Measurements from ENCODE around the gene MYH6. TPM values are rescaled to one million over a fixed set of nuclear protein-coding genes. Genes with fewer than 3 reads are reported as not detected.

Gene MYH6
- total RNA-seq, 4 donors from 2014 or later = not detected

GRCh38 chr14:23449314-23449713 lies 41.2 kb upstream of the MYH6 start:
- peaks cover 0 to 26% (median 6%) of the 10 kb centered on the region in 3 donors for H3K4me1 ChIP-seq
- TF ChIP-seq CTCF (IDR thresholded peaks at IDR 0.05) = no peak
- no peak for TF ChIP-seq POLR2A (IDR thresholded peaks at IDR 0.05)
- intact Hi-C loops (cut with DNase I) = no loop called here
- WGBS, 2 donors = 50 to 57% methylated on average over 1 of the region's 1 CpG
- no peak overlapping the region for H3K4me3 ChIP-seq
- H3K27ac ChIP-seq = no peak overlapping the region
- peaks cover 0 to 18% (median 0%) of the 10 kb centered on the region in 4 donors for H3K27me3 ChIP-seq
- no peaks in the 10 kb centered on the region for H3K9me3 ChIP-seq
- no peak for DNase-seq
- no peaks in the 10 kb centered on the region for H3K36me3 ChIP-seq

- no peak for DNase-seq
- no peak for TF ChIP-seq POLR2A (IDR thresholded peaks at IDR 0.05)
- TF ChIP-seq CTCF (IDR thresholded peaks at IDR 0.05) = no peak
- WGBS, 2 donors = 82 to 85% methylated on average over 7 of the region's 7 CpGs
- Histone ChIP-seq H3K4me3 (no peak overlapping the region), H3K36me3 (no peaks in the 10 kb centered on the region), H3K27me3 (peaks cover 0 to 11% (median 0%) of the 10 kb centered on the region in 4 donors), H3K27ac (peak overlapping the region in 3 of 4 donors; percentile 28 to 44 (median 43)), H3K9me3 (no peaks in the 10 kb centered on the region), H3K4me1 (peaks cover 0 to 23% (median 6%) of the 10 kb centered on the region in 3 donors)
- intact Hi-C loops (cut with DNase I) = no loop called here
Observed at GRCh38 chr14:23447361-23448350, 39.6 kb upstream of the MYH6 start.

DNA sequence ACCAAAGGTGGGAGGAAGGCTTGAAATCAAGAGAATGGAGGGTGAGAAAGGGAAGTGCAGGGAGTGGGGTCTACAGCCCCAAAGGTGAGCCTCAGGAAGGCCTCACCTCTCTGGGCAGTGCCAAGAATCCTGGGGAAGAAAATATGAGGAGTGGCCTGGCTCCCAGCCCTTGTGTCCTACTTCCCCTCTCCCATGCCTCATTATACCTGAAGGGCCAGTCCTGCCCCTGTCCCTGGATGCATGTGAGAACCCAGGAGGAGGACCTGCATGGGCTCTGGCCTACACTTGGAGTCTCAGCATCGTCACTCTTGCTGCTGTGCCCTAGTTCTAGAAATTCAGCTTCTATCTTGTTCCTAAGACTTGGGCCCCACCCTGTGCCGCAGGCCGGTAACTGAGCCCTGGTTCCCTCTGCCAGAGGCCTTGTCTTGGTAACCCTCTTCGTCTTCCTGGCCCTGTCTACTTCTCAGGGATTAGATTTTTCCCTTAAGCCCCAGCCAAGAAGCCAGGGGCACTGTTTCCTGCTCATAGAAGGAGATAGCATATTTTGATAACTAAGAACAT lies 38.3 kb upstream of the MYH6 start:
- Histone ChIP-seq H3K27me3 (peaks cover 0 to 4% (median 0%) of the 10 kb centered on the region in 4 donors), H3K4me3 (no peak overlapping the region), H3K9me3 (no peaks in the 10 kb centered on the region), H3K4me1 (peaks cover 0 to 23% (median 6%) of the 10 kb centered on the region in 3 donors), H3K36me3 (no peaks in the 10 kb centered on the region), H3K27ac (peak overlapping the region in 3 of 4 donors; percentile 28 to 44 (median 43))
- no peak for DNase-seq
- intact Hi-C loops (cut with DNase I) = no loop called here
- TF ChIP-seq POLR2A (IDR thresholded peaks at IDR 0.05) (no peak), CTCF (IDR thresholded peaks at IDR 0.05) (no peak)
- 28 to 41% methylated on average over 4 of the region's 4 CpGs for WGBS, 2 donors

DNA sequence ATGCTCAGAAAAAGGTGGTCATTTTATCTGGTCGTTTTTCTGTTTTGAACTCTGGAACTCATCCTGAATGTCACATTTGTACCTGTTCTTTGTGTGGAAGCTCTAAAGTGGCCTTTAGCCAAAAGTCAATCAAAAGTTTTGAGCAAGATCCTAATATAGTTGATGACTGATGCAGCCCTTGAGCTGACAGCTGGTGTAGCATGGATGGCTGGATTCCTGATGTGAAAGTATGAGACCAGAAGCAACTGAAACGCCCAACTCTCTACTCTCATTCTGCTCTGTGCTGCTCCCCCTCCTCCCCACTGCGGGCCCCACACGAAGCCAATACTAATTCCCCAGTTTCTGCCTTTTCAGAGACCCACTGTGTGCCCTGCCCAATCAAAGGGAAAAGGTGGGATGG lies 37.7 kb upstream of the MYH6 start:
- WGBS, 2 donors = 20 to 57% methylated on average over 1 to 4 of the region's 4 CpGs

More for the DNA sequence above, 37.7 kb upstream of the MYH6 start:
- TF ChIP-seq CTCF (IDR thresholded peaks at IDR 0.05) = no peak
- TF ChIP-seq POLR2A (IDR thresholded peaks at IDR 0.05) = no peak
- Histone ChIP-seq H3K36me3 (no peaks in the 10 kb centered on the region), H3K9me3 (no peaks in the 10 kb centered on the region), H3K27me3 (peaks cover 0 to 4% (median 0%) of the 10 kb centered on the region in 4 donors), H3K27ac (peak overlapping the region in 1 of 4 donors; percentile 44), H3K4me3 (no peak overlapping the region), H3K4me1 (peaks cover 0 to 23% (median 6%) of the 10 kb centered on the region in 3 donors)
- DNase-seq = no peak
- intact Hi-C loops (cut with DNase I) = no loop called here

Measured in esophagus squamous epithelium (tissue), 5 donors.